Right atrium auricular region (tissue), 2 donors: ENCODE data around the gene MUC3A. TPM values are rescaled to one million over a fixed set of nuclear protein-coding genes. Genes with fewer than 3 reads are reported as not detected.

Experiments used
- DNase-seq: peaks from one replicate; pipeline ENCODE4 v3.0.0-alpha.2; 2019; ENCODE audit warnings: low spot score
- H3K27ac ChIP-seq, 2 donors: fragments of 200-600 bp; sonication (generic); 1 replicate in 1 of 2; 2 replicates in 1 of 2; pipeline ENCODE4 v1.5.1; 2016 to 2019
- H3K27me3 ChIP-seq, 2 donors: fragments of 200-600 bp; sonication (generic); one replicate each; pipeline versions ENCODE4 v1.5.1 to v1.6.0; 2017 to 2019
- H3K36me3 ChIP-seq: fragments of 200-600 bp; sonication (generic); one replicate; pipeline ENCODE4 v1.5.1; 2016
- H3K4me1 ChIP-seq, 2 donors: fragments of 200-600 bp; sonication (generic); one replicate each; pipeline versions ENCODE4 v1.5.1 to v1.6.0; 2017 to 2019
- H3K4me3 ChIP-seq, 2 donors: fragments of 200-600 bp; sonication (generic); 1 replicate in 1 of 2; 2 replicates in 1 of 2; pipeline ENCODE4 v1.5.1; 2017 to 2019; ENCODE audit warnings: mild to moderate bottlenecking in 1 of 2, moderate library complexity in 1 of 2
- H3K9me3 ChIP-seq, 2 donors: fragments of 200-600 bp; sonication (generic); one replicate each; pipeline ENCODE4 v1.5.1; 2019
- total RNA-seq, 2 donors: library from RNA; depleted of rRNA; stranded (reverse); fragments of >200 nt; gene quantifications; one replicate each; pipeline ENCODE4 v1.1.0, GENCODE V29; 2016
- TF ChIP-seq, protein P1 (sequence below), 2 donors: fragments of 200-600 bp; sonication (generic); IDR thresholded peaks; one replicate each; pipeline ENCODE4 v1.5.1; 2019; ENCODE audit warnings: antibody characterized with exemption in 2 of 2

Gene MUC3A
- total RNA-seq, 2 donors from 2014 or later = 0.24 TPM; not detected in 1

DNA sequence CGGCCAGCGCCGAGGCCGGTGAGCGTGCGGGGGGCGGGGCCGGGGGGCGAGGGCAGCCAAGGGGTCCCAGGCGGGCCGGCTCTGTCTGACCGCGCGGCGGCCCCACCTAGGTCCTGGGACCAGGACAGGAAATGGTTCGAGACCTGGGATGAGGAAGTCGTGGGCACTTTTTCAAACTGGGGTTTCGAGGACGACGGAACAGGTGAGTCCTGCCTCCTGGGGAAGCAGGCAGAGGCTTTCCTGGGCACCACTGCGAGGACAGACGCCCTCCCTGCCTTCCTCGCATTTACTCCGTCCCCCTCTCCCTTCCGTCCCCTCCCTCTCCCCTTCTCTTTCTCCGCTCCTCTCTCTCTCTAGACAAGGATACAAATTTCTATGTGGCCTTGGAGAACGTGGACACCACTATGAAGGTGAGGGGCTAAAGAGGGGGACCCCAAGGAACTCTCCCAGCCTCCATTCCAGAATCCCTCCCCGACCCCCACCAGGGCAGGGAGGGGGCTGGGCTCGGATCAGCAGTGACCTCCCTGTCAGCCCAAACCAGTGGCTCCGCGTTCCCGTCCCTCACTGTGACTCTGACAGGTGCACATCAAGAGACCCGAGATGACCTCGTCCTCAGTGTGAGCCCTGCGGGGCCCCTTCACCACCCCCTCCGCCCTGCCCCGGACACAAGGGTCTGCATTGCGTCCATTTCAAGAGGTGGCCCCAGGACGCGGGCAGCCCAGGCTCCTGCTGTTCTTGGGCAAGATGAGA, 17.4 kb downstream of the MUC3A start:
- no peak for DNase-seq
- H3K9me3 ChIP-seq = no peaks in the 10 kb centered on the region

GRCh38 chr7:100967292-100967863, 18.0 kb downstream of the MUC3A start:
- Histone ChIP-seq H3K27me3 (peaks cover 16 to 26% of the 10 kb centered on the region in 2 donors), H3K36me3 (no peaks in the 10 kb centered on the region), H3K4me1 (peaks cover 0 to 18% of the 10 kb centered on the region in 2 donors), H3K4me3 (no peak overlapping the region), H3K27ac (no peak overlapping the region), H3K9me3 (no peaks in the 10 kb centered on the region)
- TF ChIP-seq, protein P1, sequence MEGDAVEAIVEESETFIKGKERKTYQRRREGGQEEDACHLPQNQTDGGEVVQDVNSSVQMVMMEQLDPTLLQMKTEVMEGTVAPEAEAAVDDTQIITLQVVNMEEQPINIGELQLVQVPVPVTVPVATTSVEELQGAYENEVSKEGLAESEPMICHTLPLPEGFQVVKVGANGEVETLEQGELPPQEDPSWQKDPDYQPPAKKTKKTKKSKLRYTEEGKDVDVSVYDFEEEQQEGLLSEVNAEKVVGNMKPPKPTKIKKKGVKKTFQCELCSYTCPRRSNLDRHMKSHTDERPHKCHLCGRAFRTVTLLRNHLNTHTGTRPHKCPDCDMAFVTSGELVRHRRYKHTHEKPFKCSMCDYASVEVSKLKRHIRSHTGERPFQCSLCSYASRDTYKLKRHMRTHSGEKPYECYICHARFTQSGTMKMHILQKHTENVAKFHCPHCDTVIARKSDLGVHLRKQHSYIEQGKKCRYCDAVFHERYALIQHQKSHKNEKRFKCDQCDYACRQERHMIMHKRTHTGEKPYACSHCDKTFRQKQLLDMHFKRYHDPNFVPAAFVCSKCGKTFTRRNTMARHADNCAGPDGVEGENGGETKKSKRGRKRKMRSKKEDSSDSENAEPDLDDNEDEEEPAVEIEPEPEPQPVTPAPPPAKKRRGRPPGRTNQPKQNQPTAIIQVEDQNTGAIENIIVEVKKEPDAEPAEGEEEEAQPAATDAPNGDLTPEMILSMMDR (IDR thresholded peaks at IDR 0.05) = no peak
- no peak for DNase-seq

More for the DNA sequence above, 17.4 kb downstream of the MUC3A start:
- H3K4me1 ChIP-seq = peaks cover 0 to 18% of the 10 kb centered on the region in 2 donors
- peaks cover 16 to 26% of the 10 kb centered on the region in 2 donors for H3K27me3 ChIP-seq
- no peak overlapping the region for H3K27ac ChIP-seq
- TF ChIP-seq, protein P1 (IDR thresholded peaks at IDR 0.05) = no peak
- peak overlapping the region in 1 of 2 donors; percentile 31 for H3K4me3 ChIP-seq
- H3K36me3 ChIP-seq = no peaks in the 10 kb centered on the region

- H3K4me3 ChIP-seq = no peak overlapping the region
- H3K27me3 ChIP-seq = peaks cover 16 to 26% of the 10 kb centered on the region in 2 donors
- no peak for DNase-seq
- H3K9me3 ChIP-seq = no peaks in the 10 kb centered on the region
- TF ChIP-seq, protein P1 (IDR thresholded peaks at IDR 0.05) = no peak
- no peaks in the 10 kb centered on the region for H3K36me3 ChIP-seq
- H3K27ac ChIP-seq = no peak overlapping the region
- H3K4me1 ChIP-seq = peaks cover 0 to 18% of the 10 kb centered on the region in 2 donors
Observed at GRCh38 chr7:100968031-100968430, 18.7 kb downstream of the MUC3A start.

GRCh38 chr7:100968650-100969049, 19.3 kb downstream of the MUC3A start:
- H3K4me1 ChIP-seq = peaks cover 0 to 18% of the 10 kb centered on the region in 2 donors
- TF ChIP-seq, protein P1 (IDR thresholded peaks at IDR 0.05) = no peak
- no peaks in the 10 kb centered on the region for H3K9me3 ChIP-seq
- DNase-seq = no peak
- no peaks in the 10 kb centered on the region for H3K36me3 ChIP-seq
- H3K4me3 ChIP-seq = no peak overlapping the region
- H3K27me3 ChIP-seq = peaks cover 16 to 26% of the 10 kb centered on the region in 2 donors
- no peak overlapping the region for H3K27ac ChIP-seq

GRCh38 chr7:100969066-100969615, 19.8 kb downstream of the MUC3A start, which contains the start of gene MUC12:
Gene MUC12, plus strand, starts transcription at chr7:100969565. Its CDS starts 58 bp downstream, at chr7:100969623.
- H3K9me3 ChIP-seq = peaks cover 0 to 5% of the 10 kb centered on the region in 2 donors
- peaks cover 16 to 26% of the 10 kb centered on the region in 2 donors for H3K27me3 ChIP-seq
- H3K36me3 ChIP-seq = no peaks in the 10 kb centered on the region
- peaks cover 0 to 18% of the 10 kb centered on the region in 2 donors for H3K4me1 ChIP-seq
- TF ChIP-seq, protein P1 (IDR thresholded peaks at IDR 0.05) = no peak
- H3K27ac ChIP-seq = no peak within 1 kb of the TSS
- H3K4me3 ChIP-seq = no peak within 1 kb of the TSS
- DNase-seq = no peak
